Stimulated activated CD4-positive, alpha-beta T cell treated with anti-CD3 and anti-CD28 coated beads, Interleukin-15, amount 100 ng/mL, for 24 hours (primary cell): ENCODE measurements around the gene DEPDC1.
"Not testable (repeated sequence)": the region's sequence is repeated elsewhere in the genome, so short reads cannot be mapped to it uniquely, and the experiment has no call there.

Experiments
- DNase-seq: peaks from one replicate; pipeline ENCODE4 v3.0.0-alpha.2; 2020

Gene DEPDC1, protein sequence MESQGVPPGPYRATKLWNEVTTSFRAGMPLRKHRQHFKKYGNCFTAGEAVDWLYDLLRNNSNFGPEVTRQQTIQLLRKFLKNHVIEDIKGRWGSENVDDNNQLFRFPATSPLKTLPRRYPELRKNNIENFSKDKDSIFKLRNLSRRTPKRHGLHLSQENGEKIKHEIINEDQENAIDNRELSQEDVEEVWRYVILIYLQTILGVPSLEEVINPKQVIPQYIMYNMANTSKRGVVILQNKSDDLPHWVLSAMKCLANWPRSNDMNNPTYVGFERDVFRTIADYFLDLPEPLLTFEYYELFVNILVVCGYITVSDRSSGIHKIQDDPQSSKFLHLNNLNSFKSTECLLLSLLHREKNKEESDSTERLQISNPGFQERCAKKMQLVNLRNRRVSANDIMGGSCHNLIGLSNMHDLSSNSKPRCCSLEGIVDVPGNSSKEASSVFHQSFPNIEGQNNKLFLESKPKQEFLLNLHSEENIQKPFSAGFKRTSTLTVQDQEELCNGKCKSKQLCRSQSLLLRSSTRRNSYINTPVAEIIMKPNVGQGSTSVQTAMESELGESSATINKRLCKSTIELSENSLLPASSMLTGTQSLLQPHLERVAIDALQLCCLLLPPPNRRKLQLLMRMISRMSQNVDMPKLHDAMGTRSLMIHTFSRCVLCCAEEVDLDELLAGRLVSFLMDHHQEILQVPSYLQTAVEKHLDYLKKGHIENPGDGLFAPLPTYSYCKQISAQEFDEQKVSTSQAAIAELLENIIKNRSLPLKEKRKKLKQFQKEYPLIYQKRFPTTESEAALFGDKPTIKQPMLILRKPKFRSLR

DNA sequence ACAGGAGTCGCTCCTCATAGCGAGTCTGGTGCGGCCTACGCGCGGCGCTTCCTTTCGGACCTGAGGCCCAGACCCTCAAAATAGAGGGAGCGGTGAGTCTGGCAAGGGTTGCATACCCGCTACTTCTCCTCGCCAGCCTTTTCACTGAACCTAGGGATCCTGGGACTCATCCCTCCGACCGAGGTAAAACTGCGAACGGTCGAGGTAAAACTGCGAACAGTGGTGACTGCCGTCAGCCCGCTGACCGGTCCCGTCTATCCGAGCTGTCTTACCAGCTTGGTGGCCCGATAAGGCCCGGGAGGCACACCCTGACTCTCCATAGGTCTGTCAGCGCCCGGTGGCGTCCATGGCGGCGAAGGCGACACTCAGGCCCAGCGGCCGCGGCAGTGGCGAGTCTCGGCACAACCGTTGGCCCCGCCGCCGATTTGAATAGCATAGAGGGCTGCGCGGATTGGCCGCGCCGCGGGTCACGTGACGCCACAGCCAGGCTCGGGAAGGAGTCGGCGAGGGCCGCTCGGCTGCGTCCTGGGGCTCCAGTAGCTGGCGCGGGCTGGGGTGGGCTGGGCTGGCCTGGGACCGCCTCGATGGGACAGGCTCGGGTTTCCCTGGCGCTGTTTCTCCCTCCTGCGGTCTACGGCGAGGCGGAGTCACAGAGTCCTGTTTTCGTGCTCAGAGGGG is at the start of gene DEPDC1:
DEPDC1 (minus strand) TSS at position 403 of the 678 bp plus-strand sequence; CDS start at position 320, 83 bp downstream.
- peak; percentile 87 for DNase-seq

DNA sequence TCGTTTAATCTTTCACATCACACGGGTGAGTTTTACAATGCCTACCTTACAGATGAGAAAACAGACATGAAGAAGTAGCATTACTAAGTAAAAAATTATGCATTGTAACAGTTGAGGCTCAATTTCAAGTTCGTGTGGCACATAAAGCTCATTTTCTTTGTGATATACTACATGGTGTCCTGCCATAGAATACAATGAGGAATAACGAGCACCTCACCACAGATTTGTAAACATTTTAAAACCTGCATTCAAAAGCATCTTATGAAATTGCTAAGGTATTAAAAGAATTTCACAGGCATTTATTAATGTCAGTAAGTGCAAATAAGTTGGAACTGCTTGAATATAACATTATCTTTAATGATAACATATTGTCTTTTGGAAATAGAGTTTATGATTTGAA is 47.8 kb upstream of the DEPDC1 start:
- DNase-seq = no peak

DNA sequence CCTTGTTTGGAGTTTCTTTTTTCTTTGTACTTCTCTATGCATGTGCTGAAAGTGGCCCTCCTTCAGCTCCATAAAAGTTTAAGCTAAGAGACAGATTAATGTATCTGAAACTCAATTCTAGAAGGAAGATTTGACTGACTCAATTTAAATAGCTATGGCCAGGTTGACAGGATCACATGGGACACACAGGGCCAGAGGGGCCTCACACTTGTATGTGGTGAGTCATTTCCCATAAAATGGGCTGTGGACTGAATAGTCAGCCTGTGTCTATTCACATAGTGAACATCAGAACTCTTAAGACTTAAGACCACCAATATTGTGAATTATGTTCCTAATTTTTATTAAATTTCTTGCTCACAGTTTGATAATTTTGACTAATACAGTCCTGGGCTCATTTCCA is 45.7 kb upstream of the DEPDC1 start:
- no peak for DNase-seq

DNA sequence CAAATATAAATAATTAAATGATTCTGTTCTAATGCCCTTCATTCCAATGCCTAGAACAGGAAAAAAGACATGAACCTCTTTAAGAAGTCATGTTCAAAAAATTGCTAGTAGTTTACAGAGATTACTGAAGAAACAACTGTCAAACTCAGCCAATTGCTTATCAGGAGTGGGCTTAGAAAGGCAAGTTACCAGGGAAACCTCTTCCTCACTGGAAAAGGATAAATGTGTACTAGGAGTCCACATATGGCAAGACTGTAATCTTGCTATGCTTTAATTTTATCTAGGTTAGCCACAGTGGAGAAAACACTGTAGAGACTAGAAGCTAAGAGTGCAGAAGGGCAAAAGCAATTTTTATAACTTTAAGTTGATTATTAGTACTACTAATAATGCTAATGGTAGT is 42.1 kb upstream of the DEPDC1 start:
- no peak for DNase-seq

DNA sequence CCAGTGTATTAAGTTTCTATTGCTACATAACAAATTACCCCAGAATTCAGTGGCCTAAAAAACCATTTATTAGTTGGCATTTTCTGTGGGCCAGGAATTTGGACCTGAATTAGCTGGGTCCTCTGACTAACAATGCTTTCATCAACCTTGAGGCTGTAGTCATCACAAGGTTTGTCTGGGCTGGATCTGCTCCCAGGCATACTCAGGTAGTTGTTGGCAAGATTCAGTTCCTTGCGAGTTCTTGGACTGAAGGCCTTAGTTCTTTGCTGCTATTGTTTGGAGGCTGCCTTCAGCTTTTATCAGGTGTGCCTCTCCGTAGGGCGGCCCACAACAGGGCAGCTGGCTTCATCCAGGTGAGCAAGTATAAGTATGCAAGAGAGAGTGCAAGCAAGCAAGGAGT is 31.4 kb upstream of the DEPDC1 start:
- DNase-seq = no peak

DNA sequence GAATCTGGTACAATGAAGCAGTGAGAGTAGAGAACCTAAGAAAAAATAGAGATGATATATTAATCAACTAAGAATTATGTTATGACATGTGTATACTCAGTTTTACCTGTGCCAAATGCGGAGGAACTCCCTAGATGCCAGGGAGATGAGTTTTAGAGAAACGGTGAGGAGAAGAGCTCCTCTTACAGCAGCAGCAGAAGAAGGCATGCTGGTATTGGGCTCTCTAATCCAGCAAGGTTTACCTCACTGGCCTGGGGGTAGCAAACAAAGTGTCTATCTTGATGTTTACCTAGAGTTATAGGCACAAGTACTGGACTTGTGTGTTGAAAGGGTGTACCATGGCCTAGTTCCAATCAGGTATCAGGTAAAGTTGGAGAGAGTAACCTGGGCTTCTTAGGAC is 28.9 kb upstream of the DEPDC1 start:
- DNase-seq = no peak

DNA sequence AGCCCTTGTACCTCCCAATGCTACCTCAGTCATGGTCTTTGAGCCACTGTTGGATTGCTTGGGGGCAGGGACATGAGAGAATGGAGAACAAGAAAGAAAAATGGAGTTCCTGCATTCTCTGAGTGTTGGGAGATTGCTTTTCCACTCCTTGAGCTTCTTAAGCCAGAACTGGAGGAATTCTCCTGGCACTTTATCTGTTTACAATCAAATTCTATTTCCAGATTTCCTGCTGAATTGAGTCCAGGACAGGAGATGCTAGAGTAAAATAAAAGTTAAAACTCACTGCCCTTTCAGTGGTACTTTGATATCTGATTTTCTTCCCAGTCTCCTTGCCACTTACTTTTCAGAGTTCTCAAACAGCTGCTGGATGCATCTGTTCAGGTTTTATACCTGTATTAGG is 24.4 kb upstream of the DEPDC1 start:
- no peak for DNase-seq

DNA sequence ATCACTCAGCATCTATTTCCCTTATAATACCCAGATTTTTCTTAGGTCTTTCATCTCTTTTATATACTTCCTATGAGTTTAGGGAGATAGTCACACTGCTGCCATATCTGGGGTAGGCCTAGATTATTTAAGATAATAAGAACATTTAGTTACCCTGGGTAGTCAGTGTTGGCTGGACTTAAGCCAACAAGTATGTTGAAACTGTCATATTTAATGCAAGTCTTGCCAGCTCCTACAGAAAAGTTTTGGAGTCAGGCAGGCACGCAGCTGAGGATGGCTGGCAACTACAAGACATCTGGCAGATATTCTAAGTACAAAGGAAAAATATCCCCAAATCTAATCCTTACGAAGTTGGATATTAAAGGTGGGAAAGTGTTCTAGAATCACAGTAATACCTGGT is 19.2 kb upstream of the DEPDC1 start:
- DNase-seq = no peak

DNA sequence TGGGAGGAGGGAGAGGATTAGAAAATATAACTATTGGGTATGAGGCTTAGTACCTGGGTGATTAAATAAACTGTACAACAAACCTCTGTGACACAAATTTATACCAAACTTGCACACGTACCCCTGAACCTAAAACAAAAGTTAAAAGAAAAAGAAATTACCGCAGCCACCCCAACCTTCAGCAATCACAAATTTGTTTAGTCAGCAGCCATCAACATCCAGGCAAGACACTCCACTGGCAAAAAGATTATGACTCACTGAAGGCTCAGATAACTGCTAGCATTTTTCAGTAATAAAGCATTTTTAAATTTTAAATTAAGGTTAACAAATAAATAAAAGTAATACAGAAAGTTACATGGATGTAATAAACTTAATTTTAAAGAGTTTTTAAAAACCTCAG is 14.4 kb upstream of the DEPDC1 start:
- no peak for DNase-seq

DNA sequence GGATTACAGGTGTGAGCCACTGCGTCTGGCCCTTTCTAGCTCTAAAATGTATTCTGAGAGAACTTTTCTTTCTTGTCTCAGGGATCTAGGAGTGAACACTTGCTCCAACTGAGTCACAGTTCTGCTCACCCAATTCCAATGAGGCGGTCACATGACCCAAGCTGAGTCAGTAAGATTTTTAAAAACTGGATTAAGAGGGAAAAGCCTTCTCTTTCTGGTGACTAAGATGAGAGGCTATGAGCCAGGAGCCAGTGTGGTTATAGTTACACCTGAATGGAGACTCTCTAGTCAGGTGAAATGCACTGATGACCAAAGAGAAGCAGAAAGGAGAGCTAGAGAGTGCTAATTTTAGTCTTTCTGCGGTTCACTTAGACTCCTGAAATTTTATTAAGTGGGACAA is 9.5 kb upstream of the DEPDC1 start:
- DNase-seq = no peak

DNA sequence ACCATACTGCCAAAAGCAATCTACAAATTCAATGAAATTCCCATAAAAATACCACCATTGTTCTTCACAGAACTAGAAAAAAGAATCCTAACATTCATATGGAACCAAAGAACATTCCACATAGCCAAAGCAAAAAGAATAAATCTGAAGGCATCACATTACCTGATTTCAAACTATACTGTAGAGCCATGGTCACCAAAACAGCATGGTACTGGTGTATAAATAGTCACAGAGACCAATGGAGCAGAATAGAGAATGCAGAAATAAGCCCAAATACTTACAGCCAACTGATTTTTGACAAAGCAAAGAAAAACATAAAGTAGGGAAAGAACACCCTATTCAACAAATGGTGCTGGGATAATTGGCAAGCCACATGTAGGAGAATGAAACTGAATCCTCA is 6.2 kb upstream of the DEPDC1 start:
- no peak for DNase-seq

DNA sequence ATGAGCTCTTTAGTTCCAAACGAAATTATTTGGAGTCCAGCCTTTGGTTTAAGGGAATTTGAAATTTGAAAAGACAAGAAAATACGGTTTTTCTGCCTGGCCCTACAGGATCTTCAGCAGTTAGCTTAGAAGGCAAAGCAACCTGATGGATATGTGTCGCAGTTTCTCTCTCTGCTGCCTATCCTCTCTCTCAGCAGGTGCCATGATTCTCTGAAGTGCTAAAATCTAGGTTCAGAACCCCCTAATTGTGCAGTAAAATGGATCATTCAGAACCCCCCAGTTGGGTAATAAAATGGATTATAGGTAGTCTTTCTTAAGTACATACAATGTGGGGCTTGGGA is 446 bp upstream of the DEPDC1 start:
- DNase-seq = no peak

DNA sequence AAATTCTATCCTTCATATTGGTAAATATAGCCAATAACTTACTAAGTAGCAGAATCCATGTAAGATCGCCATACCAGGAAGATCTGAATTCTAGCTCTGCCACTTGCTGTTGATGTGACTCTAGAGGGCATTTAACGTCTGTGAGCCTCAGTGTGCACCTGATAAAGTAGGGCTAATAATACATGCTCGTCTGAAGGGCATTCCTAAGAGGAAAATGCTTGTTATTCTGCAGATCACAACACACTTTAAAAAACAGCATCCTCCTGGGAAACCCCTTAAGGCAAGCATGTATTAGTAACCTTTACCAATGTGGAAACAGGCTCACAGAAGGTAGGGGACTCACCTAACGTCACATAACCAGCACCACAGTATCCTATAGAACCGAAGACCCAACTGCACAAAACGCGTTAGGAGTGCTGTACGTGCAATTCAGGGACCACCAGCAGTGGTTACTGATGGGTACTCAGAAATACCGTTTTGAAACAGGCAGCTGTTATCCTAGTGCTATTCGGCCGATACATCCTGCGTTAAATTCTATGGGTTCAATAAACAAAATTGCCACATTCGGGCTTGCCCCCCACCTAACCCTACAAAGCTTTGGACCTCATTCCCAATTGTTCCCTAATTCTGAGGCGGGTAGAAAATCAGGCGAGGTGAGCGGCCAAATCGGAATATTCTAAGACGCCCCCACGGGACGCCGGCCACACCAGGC is 758 bp downstream of the DEPDC1 start:
- DNase-seq = no peak

DNA sequence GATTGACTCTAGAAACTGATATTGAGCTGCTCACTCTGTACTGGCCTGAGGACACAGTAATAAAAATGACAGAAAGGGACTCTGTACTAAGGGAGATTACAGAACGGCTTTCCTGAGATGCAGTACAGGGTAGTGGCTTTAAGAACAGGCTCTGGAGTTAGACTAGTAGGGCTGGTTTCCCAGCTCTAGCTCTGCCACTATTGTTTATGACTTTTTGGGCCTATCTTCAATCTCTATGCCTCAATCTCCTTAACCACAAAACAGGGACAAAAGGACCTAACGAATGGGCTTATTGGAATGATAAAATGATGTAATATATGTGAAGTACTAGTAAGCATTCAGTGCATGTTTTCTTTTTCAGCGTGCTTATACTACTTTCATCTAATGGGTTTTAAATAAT is 1.4 kb downstream of the DEPDC1 start:
- no peak for DNase-seq

DNA sequence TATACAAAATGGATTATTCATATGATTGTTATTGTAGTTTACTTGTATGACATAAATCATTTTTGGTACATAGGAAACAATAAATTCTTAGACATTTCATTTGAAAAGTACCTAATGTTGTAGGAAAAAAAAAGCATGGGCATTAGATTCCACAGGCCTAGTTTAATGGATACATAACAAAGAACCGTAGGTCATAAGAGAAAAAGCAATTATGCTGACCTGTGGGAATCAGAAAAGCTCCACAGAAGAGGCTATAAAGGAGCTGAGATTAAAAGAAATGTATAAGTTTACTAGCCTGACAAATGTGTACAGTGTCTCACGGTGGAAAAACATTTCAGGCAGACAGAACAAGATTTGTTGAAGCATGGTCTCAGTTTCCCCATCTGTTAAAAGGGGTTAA is 3.7 kb downstream of the DEPDC1 start:
- DNase-seq = no peak

DNA sequence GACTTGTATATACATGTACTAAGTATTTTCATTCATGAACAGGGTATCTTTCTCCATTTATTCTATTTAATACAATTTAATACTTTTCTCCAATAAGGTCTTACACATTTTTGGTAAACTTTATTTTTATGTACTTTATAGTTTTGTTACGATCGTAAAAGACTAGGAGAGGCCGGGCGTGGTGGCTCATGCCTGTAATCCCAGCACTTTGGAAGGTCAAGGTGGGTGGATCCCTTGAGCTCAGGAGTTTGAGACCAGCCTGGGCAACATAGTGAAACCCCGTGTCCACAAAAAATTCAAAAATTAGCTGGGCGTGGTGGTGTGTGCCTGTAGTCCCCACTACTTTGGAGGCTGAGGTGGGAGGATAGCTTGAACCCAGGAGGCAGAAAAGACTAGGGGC is 4.6 kb downstream of the DEPDC1 start:
- DNase-seq = not testable (repeated sequence)

DNA sequence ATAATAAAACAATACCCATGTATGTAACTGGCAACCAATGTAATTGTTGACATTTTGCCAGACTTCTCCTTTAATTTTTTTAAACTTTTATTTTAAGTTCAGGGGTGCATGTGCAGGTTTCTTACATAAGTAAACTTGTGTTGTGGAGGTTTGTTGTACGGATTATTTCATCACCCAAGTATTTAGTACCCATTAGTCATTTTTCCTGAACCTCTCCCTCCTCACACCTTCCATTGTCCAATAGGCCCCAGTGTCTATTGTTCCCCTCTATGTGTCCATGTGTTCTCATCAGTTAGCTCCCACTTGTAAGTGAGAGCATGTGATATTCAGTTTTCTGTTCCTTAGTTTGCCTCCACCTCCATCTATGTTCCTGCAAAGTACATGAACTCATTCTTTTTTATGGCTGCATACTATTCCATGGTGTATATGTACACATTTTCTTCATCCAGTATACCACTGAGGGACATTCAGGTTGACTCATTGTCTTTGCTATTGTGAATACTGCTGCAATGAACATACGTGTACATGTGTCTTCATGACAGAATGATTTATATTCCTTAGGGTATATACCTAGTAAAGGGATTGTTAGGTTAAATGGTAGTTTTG is 6.7 kb downstream of the DEPDC1 start:
- DNase-seq = no peak

DNA sequence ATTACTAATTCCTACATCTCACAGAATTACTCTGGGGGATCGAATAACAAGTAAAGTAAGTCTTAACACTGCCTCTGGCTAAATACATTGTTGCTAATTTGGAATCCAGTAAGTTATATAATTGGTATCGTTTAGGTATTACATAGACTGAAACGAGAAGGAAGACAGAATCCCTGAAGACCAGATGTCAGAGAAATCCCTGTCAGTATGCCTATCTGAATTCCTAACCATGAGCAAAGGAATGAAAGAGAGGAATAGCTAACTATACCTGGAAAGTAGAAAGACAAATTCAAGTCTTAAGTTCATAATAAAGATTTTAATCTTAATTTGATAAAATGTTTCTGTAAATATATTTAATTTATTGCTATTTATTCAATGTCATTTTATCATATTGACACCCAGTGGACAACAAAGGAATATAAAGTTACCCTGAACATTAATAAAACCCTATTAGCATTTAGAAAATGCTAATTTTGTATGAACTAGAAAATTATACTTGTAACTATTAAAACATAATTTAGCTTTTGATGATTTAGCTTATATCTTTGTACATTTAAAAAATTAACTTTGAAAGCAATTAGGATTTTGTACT is 11.4 kb downstream of the DEPDC1 start:
- DNase-seq = no peak

DNA sequence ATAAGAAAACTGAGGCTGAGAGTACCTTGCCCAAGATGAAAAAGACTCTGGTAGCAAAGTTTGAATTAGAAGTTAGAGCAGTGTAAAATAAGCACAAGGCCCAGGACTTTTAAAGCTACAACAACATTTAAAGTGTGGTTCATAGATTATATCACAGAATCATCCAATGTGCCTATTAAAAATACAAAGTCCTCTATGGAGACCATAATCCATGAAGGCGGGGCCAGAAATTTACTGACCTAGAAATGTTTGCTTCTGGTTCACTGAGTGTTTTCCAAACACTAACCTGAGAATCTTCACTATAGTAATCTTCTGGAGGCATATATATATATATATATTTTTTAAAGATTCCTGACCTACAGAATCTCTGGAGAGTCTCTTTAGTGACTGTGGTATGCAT is 12.3 kb downstream of the DEPDC1 start:
- no peak for DNase-seq

DNA sequence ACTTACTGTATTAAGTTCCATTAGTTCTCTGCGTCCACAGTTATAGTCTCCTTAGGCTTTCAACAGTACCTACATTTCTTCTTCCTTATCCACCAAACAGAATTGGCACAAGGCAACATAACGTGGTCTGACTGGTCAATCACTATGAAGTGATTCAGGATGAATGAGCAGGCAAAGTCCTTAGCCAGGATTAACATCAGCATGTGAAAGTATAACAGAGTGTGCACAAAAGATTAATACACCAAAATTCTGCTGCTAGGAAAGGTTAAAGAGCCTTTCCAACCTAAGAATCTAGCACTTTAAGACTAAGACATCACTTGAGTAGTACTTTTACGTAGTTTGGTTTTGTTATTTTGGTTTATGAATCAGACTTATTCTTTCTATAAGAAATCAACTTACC is 15.8 kb downstream of the DEPDC1 start:
- no peak for DNase-seq

DNA sequence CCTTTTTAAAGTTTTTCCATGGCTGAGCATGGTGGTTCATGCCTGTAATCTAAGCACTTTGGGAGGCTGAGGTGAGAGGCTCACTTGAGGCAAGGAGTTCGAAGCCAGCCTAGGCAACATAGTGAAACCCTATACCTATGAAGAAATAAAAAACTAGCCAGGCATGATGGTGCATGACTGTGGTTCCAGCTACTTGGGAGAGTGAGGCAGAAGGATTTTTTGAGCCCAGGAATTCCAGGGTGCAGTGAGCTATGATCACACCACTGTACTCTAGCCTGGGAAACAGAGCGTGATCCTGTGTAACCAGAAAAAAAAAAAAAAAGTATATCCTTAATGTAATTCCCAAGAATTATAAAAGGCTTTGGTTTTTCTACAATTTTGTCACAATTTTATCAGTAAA is 17.4 kb downstream of the DEPDC1 start:
- no peak for DNase-seq

DNA sequence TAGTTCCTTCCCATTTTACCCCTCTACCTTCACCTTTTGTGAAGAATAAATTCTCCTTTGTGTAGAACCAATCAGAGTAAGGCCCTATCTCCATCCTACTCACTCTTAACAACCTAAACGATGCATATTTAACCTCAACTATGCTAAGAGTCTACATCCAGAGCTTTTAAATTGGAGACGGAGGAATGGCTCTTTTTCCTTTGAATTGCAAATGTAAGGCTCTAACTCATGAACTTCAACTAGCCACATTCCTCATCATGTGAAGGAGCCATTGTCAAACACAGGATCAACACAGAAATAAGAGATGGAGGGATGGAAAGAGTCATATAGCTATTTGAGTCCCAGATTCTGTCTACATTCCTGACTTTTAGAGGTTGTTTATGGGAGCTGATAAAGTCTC is 18.2 kb downstream of the DEPDC1 start:
- no peak for DNase-seq
